Measurements from ENCODE around the gene APLP1.

DNA sequence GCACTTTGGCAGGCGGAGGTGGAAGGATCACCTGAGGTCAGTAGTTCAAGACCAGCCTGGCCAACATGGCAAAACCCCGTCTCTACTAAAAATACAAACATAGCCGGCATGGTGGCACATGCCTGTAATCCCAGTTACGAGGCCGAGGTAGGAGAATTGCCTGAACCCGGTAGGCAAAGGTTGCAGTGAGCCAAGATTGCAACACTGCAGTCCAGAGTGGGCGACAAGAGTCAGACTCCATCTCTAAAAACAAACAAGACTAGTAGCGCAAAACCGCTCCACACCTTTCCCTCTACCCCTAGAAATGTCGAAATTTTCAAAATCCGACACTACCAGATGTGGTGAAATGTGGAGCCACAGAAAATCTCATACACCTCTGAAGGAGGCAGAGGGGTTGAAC lies 50.9 kb downstream of the APLP1 start:
- TF ChIP-seq, protein P1, sequence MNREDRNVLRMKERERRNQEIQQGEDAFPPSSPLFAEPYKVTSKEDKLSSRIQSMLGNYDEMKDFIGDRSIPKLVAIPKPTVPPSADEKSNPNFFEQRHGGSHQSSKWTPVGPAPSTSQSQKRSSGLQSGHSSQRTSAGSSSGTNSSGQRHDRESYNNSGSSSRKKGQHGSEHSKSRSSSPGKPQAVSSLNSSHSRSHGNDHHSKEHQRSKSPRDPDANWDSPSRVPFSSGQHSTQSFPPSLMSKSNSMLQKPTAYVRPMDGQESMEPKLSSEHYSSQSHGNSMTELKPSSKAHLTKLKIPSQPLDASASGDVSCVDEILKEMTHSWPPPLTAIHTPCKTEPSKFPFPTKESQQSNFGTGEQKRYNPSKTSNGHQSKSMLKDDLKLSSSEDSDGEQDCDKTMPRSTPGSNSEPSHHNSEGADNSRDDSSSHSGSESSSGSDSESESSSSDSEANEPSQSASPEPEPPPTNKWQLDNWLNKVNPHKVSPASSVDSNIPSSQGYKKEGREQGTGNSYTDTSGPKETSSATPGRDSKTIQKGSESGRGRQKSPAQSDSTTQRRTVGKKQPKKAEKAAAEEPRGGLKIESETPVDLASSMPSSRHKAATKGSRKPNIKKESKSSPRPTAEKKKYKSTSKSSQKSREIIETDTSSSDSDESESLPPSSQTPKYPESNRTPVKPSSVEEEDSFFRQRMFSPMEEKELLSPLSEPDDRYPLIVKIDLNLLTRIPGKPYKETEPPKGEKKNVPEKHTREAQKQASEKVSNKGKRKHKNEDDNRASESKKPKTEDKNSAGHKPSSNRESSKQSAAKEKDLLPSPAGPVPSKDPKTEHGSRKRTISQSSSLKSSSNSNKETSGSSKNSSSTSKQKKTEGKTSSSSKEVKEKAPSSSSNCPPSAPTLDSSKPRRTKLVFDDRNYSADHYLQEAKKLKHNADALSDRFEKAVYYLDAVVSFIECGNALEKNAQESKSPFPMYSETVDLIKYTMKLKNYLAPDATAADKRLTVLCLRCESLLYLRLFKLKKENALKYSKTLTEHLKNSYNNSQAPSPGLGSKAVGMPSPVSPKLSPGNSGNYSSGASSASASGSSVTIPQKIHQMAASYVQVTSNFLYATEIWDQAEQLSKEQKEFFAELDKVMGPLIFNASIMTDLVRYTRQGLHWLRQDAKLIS (CRISPR knock-in tag; IDR thresholded peaks at IDR 0.05; ENCODE audit: borderline replicate concordance): no peak
- TF ChIP-seq, protein P2, sequence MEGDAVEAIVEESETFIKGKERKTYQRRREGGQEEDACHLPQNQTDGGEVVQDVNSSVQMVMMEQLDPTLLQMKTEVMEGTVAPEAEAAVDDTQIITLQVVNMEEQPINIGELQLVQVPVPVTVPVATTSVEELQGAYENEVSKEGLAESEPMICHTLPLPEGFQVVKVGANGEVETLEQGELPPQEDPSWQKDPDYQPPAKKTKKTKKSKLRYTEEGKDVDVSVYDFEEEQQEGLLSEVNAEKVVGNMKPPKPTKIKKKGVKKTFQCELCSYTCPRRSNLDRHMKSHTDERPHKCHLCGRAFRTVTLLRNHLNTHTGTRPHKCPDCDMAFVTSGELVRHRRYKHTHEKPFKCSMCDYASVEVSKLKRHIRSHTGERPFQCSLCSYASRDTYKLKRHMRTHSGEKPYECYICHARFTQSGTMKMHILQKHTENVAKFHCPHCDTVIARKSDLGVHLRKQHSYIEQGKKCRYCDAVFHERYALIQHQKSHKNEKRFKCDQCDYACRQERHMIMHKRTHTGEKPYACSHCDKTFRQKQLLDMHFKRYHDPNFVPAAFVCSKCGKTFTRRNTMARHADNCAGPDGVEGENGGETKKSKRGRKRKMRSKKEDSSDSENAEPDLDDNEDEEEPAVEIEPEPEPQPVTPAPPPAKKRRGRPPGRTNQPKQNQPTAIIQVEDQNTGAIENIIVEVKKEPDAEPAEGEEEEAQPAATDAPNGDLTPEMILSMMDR (IDR thresholded peaks at IDR 0.05): no peak
- TF ChIP-seq, protein P3, sequence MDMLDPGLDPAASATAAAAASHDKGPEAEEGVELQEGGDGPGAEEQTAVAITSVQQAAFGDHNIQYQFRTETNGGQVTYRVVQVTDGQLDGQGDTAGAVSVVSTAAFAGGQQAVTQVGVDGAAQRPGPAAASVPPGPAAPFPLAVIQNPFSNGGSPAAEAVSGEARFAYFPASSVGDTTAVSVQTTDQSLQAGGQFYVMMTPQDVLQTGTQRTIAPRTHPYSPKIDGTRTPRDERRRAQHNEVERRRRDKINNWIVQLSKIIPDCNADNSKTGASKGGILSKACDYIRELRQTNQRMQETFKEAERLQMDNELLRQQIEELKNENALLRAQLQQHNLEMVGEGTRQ (CRISPR knock-in tag; IDR thresholded peaks at IDR 0.05): no peak
- no peak for TF ChIP-seq FOXP1 (CRISPR knock-in tag; IDR thresholded peaks at IDR 0.05; ENCODE audit: borderline replicate concordance)
- TF ChIP-seq, protein P4, sequence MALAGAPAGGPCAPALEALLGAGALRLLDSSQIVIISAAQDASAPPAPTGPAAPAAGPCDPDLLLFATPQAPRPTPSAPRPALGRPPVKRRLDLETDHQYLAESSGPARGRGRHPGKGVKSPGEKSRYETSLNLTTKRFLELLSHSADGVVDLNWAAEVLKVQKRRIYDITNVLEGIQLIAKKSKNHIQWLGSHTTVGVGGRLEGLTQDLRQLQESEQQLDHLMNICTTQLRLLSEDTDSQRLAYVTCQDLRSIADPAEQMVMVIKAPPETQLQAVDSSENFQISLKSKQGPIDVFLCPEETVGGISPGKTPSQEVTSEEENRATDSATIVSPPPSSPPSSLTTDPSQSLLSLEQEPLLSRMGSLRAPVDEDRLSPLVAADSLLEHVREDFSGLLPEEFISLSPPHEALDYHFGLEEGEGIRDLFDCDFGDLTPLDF (CRISPR knock-in tag; IDR thresholded peaks at IDR 0.05): no peak
- TF ChIP-seq FOXJ3 (CRISPR knock-in tag; IDR thresholded peaks at IDR 0.05; ENCODE audit: borderline replicate concordance): no peak
- TF ChIP-seq, protein P5, sequence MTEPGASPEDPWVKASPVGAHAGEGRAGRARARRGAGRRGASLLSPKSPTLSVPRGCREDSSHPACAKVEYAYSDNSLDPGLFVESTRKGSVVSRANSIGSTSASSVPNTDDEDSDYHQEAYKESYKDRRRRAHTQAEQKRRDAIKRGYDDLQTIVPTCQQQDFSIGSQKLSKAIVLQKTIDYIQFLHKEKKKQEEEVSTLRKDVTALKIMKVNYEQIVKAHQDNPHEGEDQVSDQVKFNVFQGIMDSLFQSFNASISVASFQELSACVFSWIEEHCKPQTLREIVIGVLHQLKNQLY (CRISPR knock-in tag; IDR thresholded peaks at IDR 0.05): no peak
- TF ChIP-seq, protein P6, sequence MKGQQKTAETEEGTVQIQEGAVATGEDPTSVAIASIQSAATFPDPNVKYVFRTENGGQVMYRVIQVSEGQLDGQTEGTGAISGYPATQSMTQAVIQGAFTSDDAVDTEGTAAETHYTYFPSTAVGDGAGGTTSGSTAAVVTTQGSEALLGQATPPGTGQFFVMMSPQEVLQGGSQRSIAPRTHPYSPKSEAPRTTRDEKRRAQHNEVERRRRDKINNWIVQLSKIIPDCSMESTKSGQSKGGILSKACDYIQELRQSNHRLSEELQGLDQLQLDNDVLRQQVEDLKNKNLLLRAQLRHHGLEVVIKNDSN (CRISPR knock-in tag; IDR thresholded peaks at IDR 0.05): no peak
- TF ChIP-seq, protein P7, sequence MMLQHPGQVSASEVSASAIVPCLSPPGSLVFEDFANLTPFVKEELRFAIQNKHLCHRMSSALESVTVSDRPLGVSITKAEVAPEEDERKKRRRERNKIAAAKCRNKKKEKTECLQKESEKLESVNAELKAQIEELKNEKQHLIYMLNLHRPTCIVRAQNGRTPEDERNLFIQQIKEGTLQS (CRISPR knock-in tag; conservative IDR thresholded peaks at IDR 0.05): no peak
- TF ChIP-seq, protein P8, sequence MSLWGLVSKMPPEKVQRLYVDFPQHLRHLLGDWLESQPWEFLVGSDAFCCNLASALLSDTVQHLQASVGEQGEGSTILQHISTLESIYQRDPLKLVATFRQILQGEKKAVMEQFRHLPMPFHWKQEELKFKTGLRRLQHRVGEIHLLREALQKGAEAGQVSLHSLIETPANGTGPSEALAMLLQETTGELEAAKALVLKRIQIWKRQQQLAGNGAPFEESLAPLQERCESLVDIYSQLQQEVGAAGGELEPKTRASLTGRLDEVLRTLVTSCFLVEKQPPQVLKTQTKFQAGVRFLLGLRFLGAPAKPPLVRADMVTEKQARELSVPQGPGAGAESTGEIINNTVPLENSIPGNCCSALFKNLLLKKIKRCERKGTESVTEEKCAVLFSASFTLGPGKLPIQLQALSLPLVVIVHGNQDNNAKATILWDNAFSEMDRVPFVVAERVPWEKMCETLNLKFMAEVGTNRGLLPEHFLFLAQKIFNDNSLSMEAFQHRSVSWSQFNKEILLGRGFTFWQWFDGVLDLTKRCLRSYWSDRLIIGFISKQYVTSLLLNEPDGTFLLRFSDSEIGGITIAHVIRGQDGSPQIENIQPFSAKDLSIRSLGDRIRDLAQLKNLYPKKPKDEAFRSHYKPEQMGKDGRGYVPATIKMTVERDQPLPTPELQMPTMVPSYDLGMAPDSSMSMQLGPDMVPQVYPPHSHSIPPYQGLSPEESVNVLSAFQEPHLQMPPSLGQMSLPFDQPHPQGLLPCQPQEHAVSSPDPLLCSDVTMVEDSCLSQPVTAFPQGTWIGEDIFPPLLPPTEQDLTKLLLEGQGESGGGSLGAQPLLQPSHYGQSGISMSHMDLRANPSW (CRISPR knock-in tag; conservative IDR thresholded peaks at IDR 0.05; ENCODE audit: low read depth): no peak
- TF ChIP-seq ATF1 (CRISPR knock-in tag; IDR thresholded peaks at IDR 0.05): no peak

All from WTC11 (cell line).